ENCODE results near the gene RPS6KA2. TPM values are rescaled to one million over a fixed set of nuclear protein-coding genes. Genes with fewer than 3 reads are reported as not detected.

Gene RPS6KA2
- total RNA-seq, 1 experiment from 2014 or later, result 12.3 TPM

GRCh38 chr6:166417285-166417691 lies 209.8 kb downstream of the RPS6KA2 start:
- Mint-ChIP-seq H3K4me3 (no peak overlapping the region), H3K36me3 (ENCODE audit: insufficient read depth in 1 of 3, low read depth in 3 of 3) (peaks cover 28 to 37% (median 29%) of the 10 kb centered on the region in 3 experiments), H3K27me3 (ENCODE audit: low read depth) (no peaks in the 10 kb centered on the region), H3K27ac (no peak overlapping the region), H3K4me1 (peaks cover 6 to 8% of the 10 kb centered on the region in 2 experiments), H3K9me3 (peaks cover 11 to 13% of the 10 kb centered on the region in 2 experiments; a peak in 4 of 5 replicates)
- Histone ChIP-seq H3K27me3 (ENCODE audit: insufficient read depth, low read length) (no peaks in the 10 kb centered on the region), H3K27ac (ENCODE audit: insufficient read length, low read depth, low read length) (no peak overlapping the region), H3K79me2 (ENCODE audit: insufficient read depth, low read length) (no peaks in the 10 kb centered on the region), H2BK12ac (ENCODE audit: insufficient read length, low read depth, low read length) (no peak overlapping the region), H3K14ac (ENCODE audit: insufficient read depth, low read length) (no peak overlapping the region), H3K23ac (ENCODE audit: insufficient read length, low read depth, low read length) (no peak overlapping the region), H3K23me2 (ENCODE audit: insufficient read length, low read depth, low read length, poor library complexity, severe bottlenecking) (peaks cover 5% of the 10 kb centered on the region), H2BK15ac (ENCODE audit: low read depth, low read length) (no peak overlapping the region), H4K5ac (ENCODE audit: insufficient read length, low read depth, low read length) (no peak overlapping the region), H2AK5ac (ENCODE audit: insufficient read length, low read length) (no peak overlapping the region), H4K8ac (replicated peaks; ENCODE audit: insufficient read length, low read depth, low read length) (no peak overlapping the region), H3K4me1 (ENCODE audit: insufficient read depth, low read length) (no peaks in the 10 kb centered on the region), H3T11ph (ENCODE audit: low read length) (no peak overlapping the region), H4K20me1 (ENCODE audit: control insufficient read depth, insufficient read depth, insufficient read length) (peaks cover 3% of the 10 kb centered on the region), H3K4me2 (ENCODE audit: insufficient read depth, insufficient read length, low read length) (no peak overlapping the region), H3K4ac (ENCODE audit: low read depth, low read length) (no peak overlapping the region), H2BK120ac (ENCODE audit: low read depth, low read length, poor library complexity, severe bottlenecking) (no peak overlapping the region), H3K18ac (ENCODE audit: insufficient read length, low read depth, low read length) (no peak overlapping the region), H2AFZ (ENCODE audit: low read length) (no peak overlapping the region), H3K9me3 (ENCODE audit: control insufficient read depth, low read depth, low read length) (no peaks in the 10 kb centered on the region), H4K91ac (ENCODE audit: insufficient read length, low read depth, low read length) (no peak overlapping the region), H2BK20ac (ENCODE audit: low read depth, low read length, poor library complexity, severe bottlenecking) (no peak overlapping the region), H3K9ac (ENCODE audit: extremely low read depth, insufficient read length, low read length) (no peak overlapping the region), H3K56ac (ENCODE audit: insufficient read length, low read depth, low read length) (no peak overlapping the region), H3K79me1 (ENCODE audit: insufficient read depth, low read depth, low read length, poor library complexity, severe bottlenecking) (no peaks in the 10 kb centered on the region), H2BK5ac (ENCODE audit: insufficient read length, low read length) (no peak overlapping the region)
- no CpG with 5 or more reads among the region's 6 CpGs for WGBS (ENCODE audit: extremely low coverage, insufficient read length, low lambda C conversion rate)
- no peak for DNase-seq
- no peak for TF ChIP-seq CTCF (conservative IDR thresholded peaks at IDR 0.05)
